GM12878 (cell line): ENCODE results near the gene ADK. TPM values are rescaled to one million over a fixed set of nuclear protein-coding genes. Genes with fewer than 3 reads are reported as not detected.

ENCODE experiments used
- ATAC-seq: fragments of 200-7000 bp; cut with Tn5 transposase; 3 replicates; pipeline ENCODE4 v1.9.1; 2020; ENCODE audit warnings: mild to moderate bottlenecking, moderate library complexity
- BruUV-seq: library from RNA; stranded (reverse); fragments of 400-500 nt; replicated peaks from 2 replicates; lab custom pipeline; 2021; lab: Mats Ljungman, UMichigan
- CTCF ChIA-PET: fragments of 300-600 bp; sonication (Branson Sonifier 250); formaldehyde crosslinking; extraction: SDS; loops from one replicate; lab custom pipeline; 2021; ENCODE audit warnings: inconsistent platforms; lab: Yijun Ruan, JAX
- POLR2A ChIA-PET: fragments of 350-600 bp; formaldehyde crosslinking; extraction: SDS; loops from one replicate; lab custom pipeline; 2021; ENCODE audit warnings: inconsistent platforms; lab: Charles Lee
- RAD21 ChIA-PET: fragments of 300-600 bp; sonication (Branson Sonifier 250); formaldehyde crosslinking; loops from one replicate; lab custom pipeline; 2023; ENCODE audit warnings: antibody characterized with exemption; ENCODE audit not compliant: unreplicated experiment; lab: Charles Lee
- SMC1A ChIA-PET: fragments of 300-600 bp; sonication (Branson Sonifier 250); formaldehyde crosslinking; loops from one replicate; lab custom pipeline; 2023; ENCODE audit not compliant: unreplicated experiment, uncharacterized antibody; lab: Charles Lee
- DNase-seq: peaks from one replicate; pipeline ENCODE4 v3.0.0-alpha.2; 2011; ENCODE audit warnings: low read depth, low spot score
- FAIRE-seq: peaks from 3 replicates; lab custom pipeline; 2011; peaks lifted over from hg19 to GRCh38; lab: Jason Lieb, UNC
- H2AFZ ChIP-seq: 2 replicates; pipeline ENCODE4 v1.6.0; 2011; ENCODE audit warnings: low read depth, low read length, control low read depth; ENCODE audit not compliant: control insufficient read depth
- H3K27ac ChIP-seq: 2 replicates; pipeline ENCODE4 v1.5.1; 2011; ENCODE audit warnings: control low read depth; ENCODE audit not compliant: control insufficient read depth, insufficient read depth
- H3K27me3 ChIP-seq, 2 experiments: replicated peaks in 1 of 2; 2 replicates each; pipeline versions ENCODE4 v1.6.0 to v1.6.1; 2011; ENCODE audit warnings: low read length in 1 of 2; ENCODE audit not compliant: control insufficient read depth in 2 of 2, insufficient read depth in 2 of 2
- H3K36me3 ChIP-seq, 2 experiments: 2 replicates each; pipeline ENCODE4 v1.5.1; 2011; ENCODE audit warnings: low read length in 1 of 2; ENCODE audit not compliant: control insufficient read depth in 2 of 2, insufficient read depth in 2 of 2
- H3K4me1 ChIP-seq: 2 replicates; pipeline ENCODE4 v1.6.1; 2011; ENCODE audit warnings: mild to moderate bottlenecking, low read length, moderate library complexity, mixed read lengths; ENCODE audit not compliant: control insufficient read depth, insufficient read depth
- H3K4me2 ChIP-seq: 2 replicates; pipeline ENCODE4 v1.6.0; 2011; ENCODE audit warnings: control low read depth; ENCODE audit not compliant: control insufficient read depth, insufficient read depth
- H3K4me3 ChIP-seq: fragments of 200-600 bp; sonication (generic); 2 replicates; pipeline ENCODE4 v1.5.1; 2016
- H3K79me2 ChIP-seq: 2 replicates; pipeline ENCODE4 v1.6.0; 2011; ENCODE audit warnings: low read length; ENCODE audit not compliant: control insufficient read depth, insufficient read depth
- H3K9ac ChIP-seq: 2 replicates; pipeline ENCODE4 v1.8.0; 2011; ENCODE audit warnings: low read length, control low read depth, mixed read lengths; ENCODE audit not compliant: control insufficient read depth, insufficient read depth
- H3K9me3 ChIP-seq: replicated peaks from 3 replicates; pipeline ENCODE4 v1.5.1; 2011; ENCODE audit warnings: mild to moderate bottlenecking, low read length; ENCODE audit not compliant: control insufficient read depth, insufficient read depth
- H4K20me1 ChIP-seq: 2 replicates; pipeline ENCODE4 v1.6.0; 2011; ENCODE audit not compliant: control insufficient read depth, insufficient read depth
- ASH2L ChIP-seq: fragments of 300-600, 200-600 bp; sonication (generic); IDR thresholded peaks from 2 replicates; pipeline ENCODE4 v1.6.1; 2017; ENCODE audit warnings: low read depth, mild to moderate bottlenecking, borderline replicate concordance
- CHD1 ChIP-seq: IDR thresholded peaks from 2 replicates; pipeline ENCODE4 v1.6.1; 2012; ENCODE audit warnings: low read depth, low read length, improper control_type of control experiment
- EED ChIP-seq: sonication (generic); IDR thresholded peaks from 2 replicates; pipeline ENCODE4 v1.6.1; 2016; ENCODE audit warnings: antibody characterized with exemption, low read depth
- EGR1 ChIP-seq, 2 experiments: IDR thresholded peaks; 1 replicate in 1 of 2; 2 replicates in 1 of 2; pipeline ENCODE4 v1.6.1; 2011 to 2012; ENCODE audit warnings: low read depth in 2 of 2, low read length in 2 of 2, borderline replicate concordance in 1 of 2, mild to moderate bottlenecking in 1 of 2, moderate library complexity in 1 of 2
- ESRRA ChIP-seq: IDR thresholded peaks from 2 replicates; pipeline ENCODE4 v1.6.1; 2012; ENCODE audit warnings: mild to moderate bottlenecking, low read length, improper control_type of control experiment
- ETV6 ChIP-seq, 2 experiments: fragments of 450-650 bp in 1 of 2; IDR thresholded peaks in 1 of 2; conservative IDR thresholded peaks in 1 of 2; 2 replicates each; pipeline ENCODE4 v1.6.1; 2014; ENCODE audit warnings: antibody characterized with exemption in 1 of 2, borderline replicate concordance in 1 of 2, low read depth in 1 of 2, mild to moderate bottlenecking in 1 of 2, moderate library complexity in 1 of 2
- JUND ChIP-seq: IDR thresholded peaks from 2 replicates; pipeline ENCODE4 v1.6.1; 2012; ENCODE audit warnings: low read depth, mild to moderate bottlenecking, low read length, improper control_type of control experiment, moderate library complexity
- LARP7 ChIP-seq: fragments of 450-650 bp; IDR thresholded peaks from 2 replicates; pipeline ENCODE4 v1.6.1; 2017; ENCODE audit warnings: mild to moderate bottlenecking
- MEF2A ChIP-seq: IDR thresholded peaks from 2 replicates; pipeline ENCODE4 v1.6.1; 2011; ENCODE audit warnings: low read depth, mild to moderate bottlenecking, low read length, moderate library complexity; ENCODE audit not compliant: insufficient read depth
- POLR2AphosphoS5 ChIP-seq: IDR thresholded peaks from 2 replicates; pipeline ENCODE4 v1.6.1; 2011; ENCODE audit warnings: mild to moderate bottlenecking, low read length, inconsistent platforms
- RB1 ChIP-seq: fragments of 450-650 bp; formaldehyde crosslinking; IDR thresholded peaks from 2 replicates; pipeline ENCODE4 v1.6.1; 2017; ENCODE audit warnings: mild to moderate bottlenecking, borderline replicate concordance
- RCOR1 ChIP-seq: conservative IDR thresholded peaks from 2 replicates; pipeline ENCODE4 v1.6.1; 2012; ENCODE audit warnings: low read depth, low read length, improper control_type of control experiment
- RUNX3 ChIP-seq: IDR thresholded peaks from 2 replicates; pipeline ENCODE4 v1.6.1; 2012; ENCODE audit warnings: low read length, inconsistent platforms
- SIN3A ChIP-seq: IDR thresholded peaks from 2 replicates; pipeline ENCODE4 v1.6.1; 2012; ENCODE audit warnings: low read depth, low read length, improper control_type of control experiment
- SIX5 ChIP-seq: IDR thresholded peaks from 2 replicates; pipeline ENCODE4 v1.6.1; 2011; ENCODE audit warnings: mild to moderate bottlenecking, low read depth, low read length, moderate library complexity; ENCODE audit not compliant: severe bottlenecking
- ZNF207 ChIP-seq: fragments of 450-650 bp; IDR thresholded peaks from 2 replicates; pipeline ENCODE4 v1.6.1; 2014; ENCODE audit warnings: antibody characterized with exemption, mild to moderate bottlenecking, borderline replicate concordance
- WGBS: methylation state at CpG from one replicate; pipeline ENCODE4 v1.1.6; 2016; ENCODE audit warnings: low lambda C conversion rate; ENCODE audit not compliant: insufficient replicate concordance, insufficient coverage; ENCODE audit errors: missing lambda C conversion rate; 5-methylcytosine and 5-hydroxymethylcytosine counted together
- in situ Hi-C: fragments of 300-500 bp; cut with MboI; formaldehyde crosslinking; loops from 9 replicates; pipeline ENCODE4 v1.14.3; 2018; ENCODE audit warnings: mixed read lengths
- intact Hi-C: fragments of 100-400 bp; cut with micrococcal nuclease; formaldehyde crosslinking; loops from one replicate; pipeline ENCODE4 v1.14.2; 2022; ENCODE audit not compliant: unreplicated experiment
- polyA plus RNA-seq, 11 experiments: library from polyadenylated mRNA; depleted of rRNA in 4 of 11; unstranded in 6 of 11; stranded (reverse) in 5 of 11; fragments of >200 nt; fragmentation: Nextera tagmentation in 4 of 11; fragmentation: Illumina TruSeq in 1 of 11; extraction: Ambion mirVana in 4 of 11; extraction: Trizol in 1 of 11; gene quantifications; 1 replicate in 1 of 11; 2 replicates in 10 of 11; pipeline versions ENCODE4 v1.2.1 to v1.2.3, GENCODE V29; 2011 to 2016; ENCODE audit warnings: inconsistent platforms in 2 of 11, missing spikeins in 2 of 11, low read depth in 1 of 11
- total RNA-seq, 4 experiments: library from RNA; depleted of rRNA in 3 of 4; stranded (reverse); fragments of >200 nt in 3 of 4; fragmentation: Illumina TruSeq in 1 of 4; extraction: Trizol in 1 of 4; gene quantifications; 2 replicates each; pipeline versions ENCODE4 v1.2.1 to v1.2.3, GENCODE V29; 2013 to 2021
- TF ChIP-seq, protein P1 (sequence below): fragments of 450-650 bp; IDR thresholded peaks from 2 replicates; pipeline ENCODE4 v1.6.1; 2017; ENCODE audit warnings: antibody characterized with exemption, mild to moderate bottlenecking, moderate library complexity

Gene ADK
- total and polyA plus RNA-seq, 10 of the 15 experiments (the other 5 are each of a cell fraction or from before 2014, with no cell fraction given): 42.0 to 151 (median 81.6) TPM

DNA sequence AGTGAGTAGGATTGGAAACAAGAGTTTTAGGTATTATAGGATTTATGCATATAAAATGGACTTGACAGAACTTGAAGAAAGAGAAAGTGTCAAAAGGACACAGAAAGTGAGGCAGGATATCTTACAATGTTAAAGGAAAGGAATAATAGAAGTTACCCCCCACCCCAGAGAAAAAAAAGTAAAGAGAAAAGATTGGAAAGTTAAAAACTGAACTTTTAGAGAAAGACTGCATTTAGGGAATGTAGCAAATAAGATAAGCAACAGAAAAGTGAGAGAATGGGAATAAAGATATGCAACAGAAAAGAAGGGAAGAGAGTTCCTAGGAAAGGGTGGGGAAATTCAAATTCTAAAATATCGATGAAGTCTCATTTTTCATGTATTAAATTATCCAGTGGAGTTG, 424.9 kb downstream of the ADK start:
- CTCF ChIA-PET: no interaction called here
- whole genome bisulfite sequencing: 100% methylated on average over 1 of the region's 1 CpG
- SMC1A ChIA-PET: no interaction called here

DNA sequence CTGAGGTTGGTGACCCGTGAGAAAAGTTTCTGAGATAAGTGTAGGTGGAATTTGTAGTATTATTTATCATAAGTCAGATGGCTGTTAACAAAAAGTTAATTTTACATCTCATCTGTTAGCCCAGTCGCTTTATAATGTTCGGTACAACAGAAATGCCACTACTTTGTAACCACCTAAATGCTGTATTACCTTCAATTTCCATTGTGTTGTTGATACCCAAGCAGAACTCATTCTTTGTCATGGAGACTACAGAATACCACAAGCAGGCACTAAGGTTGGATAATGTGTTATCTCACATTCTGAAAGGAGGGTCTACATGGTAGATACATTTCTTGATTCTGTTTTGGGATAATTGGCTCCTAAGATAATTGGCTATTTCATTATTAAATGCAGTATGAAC, 425.6 kb downstream of the ADK start:
- FAIRE-seq: no peak
- CTCF ChIA-PET: interaction anchor here (0.7 kb wide), 1 partner anchor 16 kb away, joined by 3 read pairs; no protein-coding TSS in a partner anchor
- TF ChIP-seq, protein P1, sequence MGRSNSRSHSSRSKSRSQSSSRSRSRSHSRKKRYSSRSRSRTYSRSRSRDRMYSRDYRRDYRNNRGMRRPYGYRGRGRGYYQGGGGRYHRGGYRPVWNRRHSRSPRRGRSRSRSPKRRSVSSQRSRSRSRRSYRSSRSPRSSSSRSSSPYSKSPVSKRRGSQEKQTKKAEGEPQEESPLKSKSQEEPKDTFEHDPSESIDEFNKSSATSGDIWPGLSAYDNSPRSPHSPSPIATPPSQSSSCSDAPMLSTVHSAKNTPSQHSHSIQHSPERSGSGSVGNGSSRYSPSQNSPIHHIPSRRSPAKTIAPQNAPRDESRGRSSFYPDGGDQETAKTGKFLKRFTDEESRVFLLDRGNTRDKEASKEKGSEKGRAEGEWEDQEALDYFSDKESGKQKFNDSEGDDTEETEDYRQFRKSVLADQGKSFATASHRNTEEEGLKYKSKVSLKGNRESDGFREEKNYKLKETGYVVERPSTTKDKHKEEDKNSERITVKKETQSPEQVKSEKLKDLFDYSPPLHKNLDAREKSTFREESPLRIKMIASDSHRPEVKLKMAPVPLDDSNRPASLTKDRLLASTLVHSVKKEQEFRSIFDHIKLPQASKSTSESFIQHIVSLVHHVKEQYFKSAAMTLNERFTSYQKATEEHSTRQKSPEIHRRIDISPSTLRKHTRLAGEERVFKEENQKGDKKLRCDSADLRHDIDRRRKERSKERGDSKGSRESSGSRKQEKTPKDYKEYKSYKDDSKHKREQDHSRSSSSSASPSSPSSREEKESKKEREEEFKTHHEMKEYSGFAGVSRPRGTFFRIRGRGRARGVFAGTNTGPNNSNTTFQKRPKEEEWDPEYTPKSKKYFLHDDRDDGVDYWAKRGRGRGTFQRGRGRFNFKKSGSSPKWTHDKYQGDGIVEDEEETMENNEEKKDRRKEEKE: no peak
- TF ChIP-seq RUNX3: no peak
- no peak for TF ChIP-seq SIN3A
- no peak for TF ChIP-seq POLR2AphosphoS5
- TF ChIP-seq RCOR1: no peak
- TF ChIP-seq ZNF207: no peak
- TF ChIP-seq RB1: no peak
- TF ChIP-seq ASH2L: no peak
- no peak for TF ChIP-seq EED
- no peak for TF ChIP-seq LARP7
- no peak for TF ChIP-seq CHD1
- TF ChIP-seq MEF2A: no peak
- no peak for TF ChIP-seq JUND
- no peak for TF ChIP-seq EGR1 (IDR thresholded peaks at IDR 0.05; ENCODE audit: borderline replicate concordance in 1 of 2, low read depth in 2 of 2, low read length in 2 of 2)
- TF ChIP-seq ETV6 (conservative IDR thresholded peaks at IDR 0.05 in 1 of 2, IDR thresholded peaks at IDR 0.05 in 1 of 2; ENCODE audit: borderline replicate concordance in 1 of 2, low read depth in 1 of 2): no peak

More for the DNA sequence above, 424.9 kb downstream of the ADK start:
- H2AFZ ChIP-seq: no peak overlapping the region
- ChIA-PET RAD21 (no interaction called here), POLR2A (no interaction called here)
- H3K36me3 ChIP-seq: no peaks in the 10 kb centered on the region; a peak in 1 of 4 replicates
- no peak overlapping the region for H3K9ac ChIP-seq
- DNase-seq: no peak
- no peak overlapping the region for H3K27ac ChIP-seq
- no TSS peak for BruUV-seq
- no peak overlapping the region for H3K4me2 ChIP-seq
- intact Hi-C loops: no loop called here
- H3K79me2 ChIP-seq: no peaks in the 10 kb centered on the region
- TF ChIP-seq ESRRA: no peak
- no peak for TF ChIP-seq SIX5
- TF ChIP-seq, all 136 proteins: peak for 0
- Histone ChIP-seq H3K27me3 (no peaks in the 10 kb centered on the region), H3K9me3 (peaks cover 4% of the 10 kb centered on the region; the same call in 2 of the 3 replicates), H4K20me1 (no peaks in the 10 kb centered on the region), H3K4me3 (no peak overlapping the region), H3K4me1 (no peaks in the 10 kb centered on the region)
- no peak for ATAC-seq
- no peak for FAIRE-seq
- in situ Hi-C loops: no loop called here

More for the DNA sequence above, 425.6 kb downstream of the ADK start:
- ATAC-seq: no peak
- Histone ChIP-seq H2AFZ (no peak overlapping the region), H3K4me3 (no peak overlapping the region), H4K20me1 (no peaks in the 10 kb centered on the region), H3K4me2 (no peak overlapping the region), H3K27ac (no peak overlapping the region), H3K9ac (no peak overlapping the region), H3K9me3 (peaks cover 6% of the 10 kb centered on the region; the same call in 2 of the 3 replicates), H3K4me1 (no peaks in the 10 kb centered on the region), H3K27me3 (no peaks in the 10 kb centered on the region), H3K79me2 (no peaks in the 10 kb centered on the region), H3K36me3 (no peaks in the 10 kb centered on the region; a peak in 1 of 4 replicates)
- in situ Hi-C loops: no loop called here
- no TSS peak for BruUV-seq
- intact Hi-C loops: no loop called here
- ChIA-PET POLR2A (no interaction called here), SMC1A (interaction anchor here (1.2 to 1.7 kb wide), 2 partner anchors 10 to 158 kb away, joined by 3 read pairs; no protein-coding TSS in a partner anchor), RAD21 (interaction anchor here (1.4 kb wide), 1 partner anchor 20 kb away, joined by 4 read pairs; no protein-coding TSS in a partner anchor)
- no peak for DNase-seq
- 80% methylated on average over 3 of the region's 3 CpGs for WGBS
